HFFc6 (cell line): ENCODE results near the gene AGER. TPM values are rescaled to one million over a fixed set of nuclear protein-coding genes. Genes with fewer than 3 reads are reported as not detected.
"Not testable (repeated sequence)": the region's sequence is repeated elsewhere in the genome, so short reads cannot be mapped to it uniquely, and the experiment has no call there.

ENCODE experiments used
- DNase-seq: peaks from one replicate; pipeline ENCODE4 v3.0.0-alpha.2; 2018
- H3K27ac Mint-ChIP-seq: 2 replicates; pipeline ENCODE4 v1.8.0; 2020; ENCODE audit warnings: mild to moderate bottlenecking, mixed read lengths
- H3K27me3 Mint-ChIP-seq: 2 replicates; pipeline ENCODE4 v1.8.0; 2021; ENCODE audit warnings: mild to moderate bottlenecking, moderate library complexity, mixed read lengths; ENCODE audit not compliant: insufficient read depth
- H3K36me3 Mint-ChIP-seq: 2 replicates; pipeline ENCODE4 v1.8.0; 2021; ENCODE audit warnings: low read depth, mixed read lengths
- H3K4me1 Mint-ChIP-seq: 2 replicates; pipeline ENCODE4 v1.8.0; 2020; ENCODE audit warnings: low read depth, mixed read lengths
- H3K4me3 Mint-ChIP-seq: 2 replicates; pipeline ENCODE4 v1.8.0; 2020; ENCODE audit warnings: mild to moderate bottlenecking, moderate library complexity, mixed read lengths
- H3K9me3 Mint-ChIP-seq: 2 replicates; pipeline ENCODE4 v1.8.0; 2020; ENCODE audit warnings: mild to moderate bottlenecking, mixed read lengths
- total RNA-seq, 6 experiments: library from RNA; stranded (reverse); fragmentation: NEBNext Ultra II Directional; extraction: Animal tissue kit (Norgen Biotek cat#: 25700); gene quantifications; 2 replicates in 1 of 6; 3 replicates in 5 of 6; pipeline ENCODE4 v1.2.3, GENCODE V29; 2021
- TF ChIP-seq, protein P1 (sequence below): fragments of 200-600 bp; sonication (generic); IDR thresholded peaks from 2 replicates; pipeline ENCODE4 v1.5.0; 2021; ENCODE audit warnings: antibody characterized with exemption, mild to moderate bottlenecking

Gene AGER
- total RNA-seq, 6 experiments from 2014 or later = 6.2 to 7.6 (median 6.5) TPM

DNA sequence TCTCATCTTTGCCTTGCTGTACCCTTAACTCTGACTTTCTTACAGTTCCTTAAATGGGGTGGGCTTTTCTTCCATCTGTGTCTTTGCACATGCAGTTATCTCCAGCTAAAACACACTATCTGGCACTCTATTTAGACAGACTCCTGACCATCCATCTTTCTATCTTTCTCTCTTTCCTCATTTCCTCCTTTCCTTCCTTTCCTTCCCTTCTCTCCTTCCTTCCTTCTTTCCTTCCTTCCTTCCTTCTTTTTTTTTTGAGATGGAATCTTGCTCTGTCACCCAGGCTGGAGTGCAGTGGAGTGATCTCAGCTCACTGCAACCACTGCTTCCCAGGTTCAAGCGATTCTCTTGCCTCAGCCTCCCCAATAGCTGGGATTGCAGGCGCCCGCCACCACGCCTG lies 31.6 kb upstream of the AGER start:
- peaks cover 52% of the 10 kb centered on the region for H3K27me3 Mint-ChIP-seq
- H3K4me3 Mint-ChIP-seq = no peak overlapping the region
- no peak for DNase-seq
- no peaks in the 10 kb centered on the region for H3K4me1 Mint-ChIP-seq
- H3K9me3 Mint-ChIP-seq = no peaks in the 10 kb centered on the region
- no peak overlapping the region for H3K27ac Mint-ChIP-seq
- TF ChIP-seq, protein P1, sequence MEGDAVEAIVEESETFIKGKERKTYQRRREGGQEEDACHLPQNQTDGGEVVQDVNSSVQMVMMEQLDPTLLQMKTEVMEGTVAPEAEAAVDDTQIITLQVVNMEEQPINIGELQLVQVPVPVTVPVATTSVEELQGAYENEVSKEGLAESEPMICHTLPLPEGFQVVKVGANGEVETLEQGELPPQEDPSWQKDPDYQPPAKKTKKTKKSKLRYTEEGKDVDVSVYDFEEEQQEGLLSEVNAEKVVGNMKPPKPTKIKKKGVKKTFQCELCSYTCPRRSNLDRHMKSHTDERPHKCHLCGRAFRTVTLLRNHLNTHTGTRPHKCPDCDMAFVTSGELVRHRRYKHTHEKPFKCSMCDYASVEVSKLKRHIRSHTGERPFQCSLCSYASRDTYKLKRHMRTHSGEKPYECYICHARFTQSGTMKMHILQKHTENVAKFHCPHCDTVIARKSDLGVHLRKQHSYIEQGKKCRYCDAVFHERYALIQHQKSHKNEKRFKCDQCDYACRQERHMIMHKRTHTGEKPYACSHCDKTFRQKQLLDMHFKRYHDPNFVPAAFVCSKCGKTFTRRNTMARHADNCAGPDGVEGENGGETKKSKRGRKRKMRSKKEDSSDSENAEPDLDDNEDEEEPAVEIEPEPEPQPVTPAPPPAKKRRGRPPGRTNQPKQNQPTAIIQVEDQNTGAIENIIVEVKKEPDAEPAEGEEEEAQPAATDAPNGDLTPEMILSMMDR = no peak
- no peaks in the 10 kb centered on the region for H3K36me3 Mint-ChIP-seq

DNA sequence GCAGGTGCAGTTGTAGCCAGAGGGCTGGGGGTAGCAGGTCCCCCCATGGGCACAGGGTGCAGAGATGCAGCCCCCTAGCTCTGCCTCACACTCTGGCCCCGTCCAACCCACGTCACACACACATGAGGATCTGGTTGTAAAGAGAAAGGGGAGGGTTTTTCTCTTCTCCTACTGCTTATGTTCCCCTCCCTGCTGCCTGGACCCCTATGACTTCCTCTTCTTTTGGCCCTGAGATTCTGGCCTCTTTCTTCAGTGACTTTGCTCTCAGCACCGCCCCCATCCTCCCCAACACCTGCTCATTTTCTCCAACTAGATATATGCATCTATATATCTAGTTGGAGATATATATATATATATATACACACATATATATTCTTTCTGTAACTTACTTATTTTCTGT lies 30.1 kb upstream of the AGER start:
- Mint-ChIP-seq H3K9me3 (no peaks in the 10 kb centered on the region), H3K27me3 (peaks cover 44% of the 10 kb centered on the region), H3K27ac (no peak overlapping the region), H3K36me3 (no peaks in the 10 kb centered on the region), H3K4me3 (no peak overlapping the region), H3K4me1 (no peaks in the 10 kb centered on the region)
- DNase-seq = no peak
- TF ChIP-seq, protein P1 = no peak

DNA sequence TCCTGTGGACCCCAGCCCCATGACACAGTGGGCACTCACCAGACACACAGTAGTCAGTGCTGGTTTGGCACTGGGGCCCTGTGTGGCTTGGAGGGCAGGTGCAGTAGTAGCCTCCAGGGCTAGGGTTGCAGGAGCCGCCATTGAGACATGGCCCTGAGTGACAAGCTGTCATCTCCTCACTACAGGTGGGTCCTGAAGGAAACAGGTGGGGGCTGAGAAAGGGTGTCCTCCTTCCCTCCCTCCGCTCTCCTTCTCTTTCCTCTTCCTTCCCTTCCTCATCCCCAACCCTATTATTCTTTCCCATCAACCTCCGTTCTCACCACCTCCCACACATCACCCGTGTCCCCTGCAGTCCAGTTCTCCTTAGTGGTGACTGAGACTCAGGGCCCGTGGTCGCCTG lies 29.6 kb upstream of the AGER start:
- TF ChIP-seq, protein P1 = no peak
- no peaks in the 10 kb centered on the region for H3K4me1 Mint-ChIP-seq
- H3K27ac Mint-ChIP-seq = no peak overlapping the region
- no peaks in the 10 kb centered on the region for H3K9me3 Mint-ChIP-seq
- peaks cover 44% of the 10 kb centered on the region for H3K27me3 Mint-ChIP-seq
- H3K4me3 Mint-ChIP-seq = no peak overlapping the region
- no peak for DNase-seq
- H3K36me3 Mint-ChIP-seq = no peaks in the 10 kb centered on the region

DNA sequence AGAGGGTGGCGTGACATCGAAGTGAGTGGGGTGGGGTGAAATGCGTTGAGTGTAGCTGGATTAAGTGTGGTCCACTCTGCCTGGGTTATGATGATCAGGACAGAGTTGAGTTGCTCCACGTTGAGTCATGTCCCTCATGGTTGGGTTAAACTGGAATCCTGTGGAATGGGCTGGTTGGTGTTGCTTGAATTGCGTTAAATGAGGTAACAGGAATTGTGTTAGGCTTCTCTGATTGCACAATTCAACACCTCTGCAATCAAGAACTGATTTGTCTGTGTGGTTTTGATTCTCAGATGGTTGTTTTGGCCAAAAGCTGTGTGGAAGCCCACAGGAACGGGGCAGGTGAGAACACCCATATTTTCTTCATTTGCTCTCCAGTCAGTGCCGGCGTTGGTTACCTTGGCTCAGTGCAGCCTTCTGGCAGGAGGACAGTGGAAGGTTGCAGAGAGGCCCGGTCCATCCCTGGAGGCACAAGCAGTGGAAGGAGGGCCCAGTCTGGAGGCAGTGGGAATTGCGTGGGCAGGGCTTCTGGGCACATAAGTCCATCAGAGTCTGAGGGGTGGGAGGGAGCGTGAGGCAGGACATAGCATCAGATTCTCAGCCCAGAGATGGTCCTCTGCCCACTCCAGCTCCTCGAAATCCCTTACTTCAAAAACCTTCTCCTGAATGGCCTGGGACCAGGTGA lies 28.2 kb upstream of the AGER start:
- Mint-ChIP-seq H3K27me3 (peaks cover 34% of the 10 kb centered on the region), H3K4me3 (no peak overlapping the region), H3K9me3 (no peaks in the 10 kb centered on the region)

DNA sequence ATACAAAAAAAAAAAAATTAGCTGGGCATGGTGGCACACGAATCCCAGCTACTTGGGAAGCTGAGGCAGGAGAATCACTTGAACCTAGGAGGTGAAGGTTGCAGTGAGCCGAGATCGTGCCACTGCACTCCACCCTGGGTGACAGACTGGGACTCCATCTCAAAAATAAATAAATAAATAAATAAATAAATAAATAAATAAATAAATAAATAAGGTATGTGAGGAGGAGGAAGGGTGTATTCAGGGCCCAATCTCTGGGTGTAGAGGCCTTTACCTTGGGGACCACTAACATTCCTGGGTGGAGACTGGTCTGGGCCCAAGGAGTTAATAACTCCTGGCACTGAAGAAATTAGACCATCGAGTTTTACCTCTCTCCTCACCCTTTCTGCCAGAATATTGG lies 27.4 kb upstream of the AGER start:
- not testable (repeated sequence) for DNase-seq, H3K9me3 Mint-ChIP-seq, H3K4me1 Mint-ChIP-seq, H3K27ac Mint-ChIP-seq, H3K36me3 Mint-ChIP-seq, H3K4me3 Mint-ChIP-seq
- peaks cover 28% of the 10 kb centered on the region for H3K27me3 Mint-ChIP-seq

More for the DNA sequence above, 28.2 kb upstream of the AGER start:
- TF ChIP-seq, protein P1 = no peak
- H3K36me3 Mint-ChIP-seq = no peaks in the 10 kb centered on the region
- no peak overlapping the region for H3K27ac Mint-ChIP-seq
- no peak for DNase-seq
- H3K4me1 Mint-ChIP-seq = no peaks in the 10 kb centered on the region

DNA sequence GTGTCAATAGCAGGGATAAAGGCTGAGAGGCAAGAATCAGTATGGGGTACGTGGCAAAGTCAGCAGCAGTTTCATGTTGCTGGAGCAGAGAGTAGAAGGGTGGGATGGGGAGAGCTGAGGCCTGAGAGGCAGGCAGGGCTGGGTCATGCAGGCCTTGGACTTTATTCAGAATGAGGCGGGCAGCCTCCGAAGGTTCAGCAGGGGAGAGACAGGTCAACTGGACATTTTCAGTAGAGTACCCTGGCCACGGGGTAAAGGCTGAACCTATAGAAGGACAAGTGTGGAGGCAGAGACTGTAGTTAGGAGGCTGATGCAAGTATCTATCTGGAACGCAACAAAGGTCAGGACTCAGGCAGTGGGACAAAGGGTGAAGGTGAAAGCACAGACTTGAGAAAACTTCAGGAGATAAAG lies 26.1 kb upstream of the AGER start:
- Mint-ChIP-seq H3K36me3 (no peaks in the 10 kb centered on the region; the same call in 1 of the 2 replicates), H3K4me3 (no peak overlapping the region), H3K4me1 (no peaks in the 10 kb centered on the region), H3K9me3 (peaks cover 5% of the 10 kb centered on the region), H3K27me3 (peaks cover 19% of the 10 kb centered on the region), H3K27ac (no peak overlapping the region)
- DNase-seq = no peak
- TF ChIP-seq, protein P1 = no peak
